Activated CD4-positive, alpha-beta T cell treated with anti-CD3 and anti-CD28 coated beads, Interleukin-2, amount 10 ng/mL, durations not matched to agents 7 days and 5 days (primary cell): ENCODE data around the gene MYO18A. TPM values are rescaled to one million over a fixed set of nuclear protein-coding genes. Genes with fewer than 3 reads are reported as not detected.
"Not testable (repeated sequence)": the region's sequence is repeated elsewhere in the genome, so short reads cannot be mapped to it uniquely, and the experiment has no call there.

ENCODE experiments used
- CTCF ChIA-PET: fragments of 350-600 bp; sonication (Branson Sonifier 250); formaldehyde crosslinking; loops from one replicate; lab custom pipeline; 2021; ENCODE audit warnings: antibody characterized with exemption; lab: Charles Lee
- POLR2A ChIA-PET: fragments of 350-600 bp; sonication (Branson Sonifier 250); formaldehyde crosslinking; loops from one replicate; lab custom pipeline; 2021; ENCODE audit warnings: antibody characterized with exemption; lab: Charles Lee
- DNase-seq: peaks from one replicate; pipeline ENCODE4 v3.0.0-alpha.2; 2020
- H3K27ac Mint-ChIP-seq: one replicate; pipeline ENCODE4 v1.8.0; 2021; ENCODE audit warnings: mild to moderate bottlenecking, moderate library complexity, mixed read lengths
- H3K27me3 Mint-ChIP-seq: one replicate; pipeline ENCODE4 v1.8.0; 2021; ENCODE audit warnings: mixed read lengths
- H3K36me3 Mint-ChIP-seq: one replicate; pipeline ENCODE4 v1.8.0; 2021; ENCODE audit warnings: low read depth, mixed read lengths
- H3K4me1 Mint-ChIP-seq: one replicate; pipeline ENCODE4 v1.8.0; 2021; ENCODE audit warnings: mixed read lengths
- H3K4me3 Mint-ChIP-seq: one replicate; pipeline ENCODE4 v1.8.0; 2021; ENCODE audit warnings: mild to moderate bottlenecking, moderate library complexity, mixed read lengths
- H3K9me3 Mint-ChIP-seq: one replicate; pipeline ENCODE4 v1.8.0; 2021; ENCODE audit warnings: mixed read lengths
- total RNA-seq, 2 experiments: library from RNA; stranded (reverse); gene quantifications; one replicate each; pipeline ENCODE4 v1.2.3, GENCODE V29; 2021

MYO18A gene
- total RNA-seq, 2 experiments from 2014 or later = 82.2 to 101 TPM

DNA sequence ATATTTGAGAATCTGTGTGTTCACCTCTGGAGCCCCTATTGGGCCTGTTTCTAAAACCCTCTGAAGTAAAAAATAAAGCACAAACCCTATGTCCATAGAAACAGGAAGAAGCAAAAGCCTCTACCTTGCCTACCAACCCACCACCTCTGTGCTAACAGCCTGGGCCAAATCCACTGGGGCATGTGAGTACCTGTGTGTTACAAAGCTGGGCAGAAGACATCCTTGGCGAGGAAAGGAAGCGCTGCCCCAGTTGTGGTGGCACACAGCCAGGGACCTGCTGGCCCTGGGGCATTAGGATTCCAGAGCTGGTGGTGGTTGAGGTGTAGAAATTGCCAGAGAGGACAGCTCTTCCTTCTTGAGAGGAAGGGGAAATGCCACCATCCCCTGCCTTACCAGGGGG lies 30.0 kb downstream of the MYO18A start:
- ChIA-PET CTCF (interaction anchor here (0.6 to 8.5 kb wide), 10 partner anchors 9 to 314 kb away, joined by 3 to 99 read pairs (median 13); partner anchors contain the start of gene MYO18A), POLR2A (no interaction called here)
- Mint-ChIP-seq H3K4me3 (no peak overlapping the region), H3K27me3 (no peaks in the 10 kb centered on the region), H3K36me3 (no peaks in the 10 kb centered on the region), H3K27ac (no peak overlapping the region), H3K4me1 (peaks cover 63% of the 10 kb centered on the region), H3K9me3 (no peaks in the 10 kb centered on the region)
- DNase-seq = no peak

DNA sequence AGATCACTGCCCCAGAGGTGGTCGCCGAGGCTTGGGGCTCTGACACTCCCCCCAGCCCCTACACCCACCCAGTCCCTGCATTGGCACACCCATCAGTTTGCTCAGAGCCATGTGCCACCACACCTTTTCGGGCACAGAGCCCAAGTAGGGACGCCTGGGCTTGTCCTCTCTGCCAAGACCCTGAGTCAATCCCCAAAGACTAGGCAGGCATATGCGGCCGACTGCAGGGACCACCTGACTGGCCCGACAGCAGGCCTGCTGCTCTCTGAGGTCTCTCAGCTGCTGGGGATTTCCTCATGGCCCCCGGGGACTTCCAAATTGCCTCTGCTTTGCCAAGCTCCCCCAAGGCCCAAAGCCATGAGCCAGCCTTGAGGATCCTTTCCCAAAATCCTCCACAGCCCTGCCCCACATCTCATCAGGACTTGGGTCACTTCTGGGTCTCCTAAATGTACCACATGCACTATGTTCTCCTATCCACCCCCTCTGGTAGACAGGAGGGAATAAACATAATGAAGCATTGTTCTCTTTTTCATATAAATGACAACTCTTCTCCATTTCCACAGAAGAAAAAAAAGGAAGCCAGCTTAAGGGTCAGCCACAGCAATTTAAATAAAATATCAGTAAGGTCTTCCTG lies 30.6 kb downstream of the MYO18A start:
- no peak for DNase-seq
- peak overlapping the region; percentile 48 for H3K4me3 Mint-ChIP-seq

GRCh38 chr17:29148790-29149430 lies 31.3 kb downstream of the MYO18A start:
- ChIA-PET CTCF (interaction anchor here (0.6 to 8.5 kb wide), 36 partner anchors 9 to 599 kb away, joined by 3 to 99 read pairs (median 4); partner anchors contain the start of genes MYO18A and NUFIP2), POLR2A (interaction anchor here (0.7 to 1.2 kb wide), 3 partner anchors 28 to 1758 kb away, joined by 3 to 4 read pairs (median 4); no protein-coding TSS in a partner anchor)
- no peaks in the 10 kb centered on the region for H3K27me3 Mint-ChIP-seq
- peak; percentile 91 for DNase-seq
- peak overlapping the region; percentile 69 for H3K4me3 Mint-ChIP-seq
- no peaks in the 10 kb centered on the region for H3K36me3 Mint-ChIP-seq
- peak overlapping the region; percentile 84 for H3K27ac Mint-ChIP-seq
- H3K4me1 Mint-ChIP-seq = peaks cover 58% of the 10 kb centered on the region
- H3K9me3 Mint-ChIP-seq = no peaks in the 10 kb centered on the region

More for the DNA sequence above, 30.6 kb downstream of the MYO18A start:
- ChIA-PET POLR2A (interaction anchor here (0.8 to 1.2 kb wide), 2 partner anchors 27 to 30 kb away, joined by 4 read pairs; no protein-coding TSS in a partner anchor), CTCF (interaction anchor here (0.6 to 8.5 kb wide), 34 partner anchors 9 to 598 kb away, joined by 3 to 99 read pairs (median 5); partner anchors contain the start of genes MYO18A and NUFIP2)
- H3K27ac Mint-ChIP-seq = no peak overlapping the region
- peaks cover 60% of the 10 kb centered on the region for H3K4me1 Mint-ChIP-seq
- no peaks in the 10 kb centered on the region for H3K27me3 Mint-ChIP-seq
- no peaks in the 10 kb centered on the region for H3K9me3 Mint-ChIP-seq
- H3K36me3 Mint-ChIP-seq = no peaks in the 10 kb centered on the region

- Mint-ChIP-seq H3K9me3 (no peaks in the 10 kb centered on the region), H3K36me3 (no peaks in the 10 kb centered on the region), H3K4me3 (peak overlapping the region; percentile 69), H3K4me1 (peaks cover 57% of the 10 kb centered on the region), H3K27me3 (no peaks in the 10 kb centered on the region), H3K27ac (peak overlapping the region; percentile 84)
- DNase-seq = no peak
- POLR2A ChIA-PET = interaction anchor here (0.7 to 1.2 kb wide), 2 partner anchors 28 to 1758 kb away, joined by 3 to 4 read pairs; no protein-coding TSS in a partner anchor
- CTCF ChIA-PET = interaction anchor here (0.8 to 8.5 kb wide), 33 partner anchors 10 to 599 kb away, joined by 3 to 99 read pairs (median 5); partner anchors contain the start of genes MYO18A and NUFIP2
Observed at GRCh38 chr17:29148257-29148789, 31.9 kb downstream of the MYO18A start.

DNA sequence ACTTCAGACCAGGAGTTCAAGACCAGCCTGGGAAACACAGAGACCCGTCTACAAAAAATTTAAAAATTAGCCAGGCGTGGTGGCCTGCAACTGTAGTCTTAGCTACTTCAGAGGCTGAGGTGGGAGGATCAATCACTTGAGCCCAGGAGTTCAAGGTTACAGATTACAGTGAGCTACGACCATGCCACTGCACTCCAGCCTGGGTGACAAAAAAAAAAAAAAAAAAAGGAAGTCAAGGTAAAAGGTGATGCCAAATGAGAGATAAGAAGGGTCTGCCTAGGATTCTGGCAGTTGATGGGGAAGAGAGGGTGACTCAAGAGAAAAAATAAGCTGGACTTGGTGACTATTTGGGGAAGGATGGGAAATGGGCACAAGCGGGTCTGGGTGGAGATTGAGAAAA lies 32.5 kb downstream of the MYO18A start:
- Mint-ChIP-seq H3K27ac (peak overlapping the region; percentile 63), H3K4me3 (no peak overlapping the region), H3K9me3 (no peaks in the 10 kb centered on the region), H3K36me3 (no peaks in the 10 kb centered on the region), H3K4me1 (peaks cover 62% of the 10 kb centered on the region), H3K27me3 (no peaks in the 10 kb centered on the region)
- ChIA-PET POLR2A (no interaction called here), CTCF (interaction anchor here (1.0 to 8.5 kb wide), 16 partner anchors 9 to 421 kb away, joined by 3 to 99 read pairs (median 13); partner anchors contain the start of gene MYO18A)
- DNase-seq = no peak

- POLR2A ChIA-PET, H3K36me3 Mint-ChIP-seq, H3K4me3 Mint-ChIP-seq, H3K9me3 Mint-ChIP-seq, H3K27me3 Mint-ChIP-seq, DNase-seq: not testable (repeated sequence)
- H3K27ac Mint-ChIP-seq = peak overlapping the region; percentile 63
- CTCF ChIA-PET = interaction anchor here (1.0 to 8.5 kb wide), 10 partner anchors 8 to 75 kb away, joined by 3 to 99 read pairs (median 15); partner anchors contain the start of gene MYO18A
- H3K4me1 Mint-ChIP-seq = peaks cover 65% of the 10 kb centered on the region
Observed at GRCh38 chr17:29147228-29147627, 33.0 kb downstream of the MYO18A start.

DNA sequence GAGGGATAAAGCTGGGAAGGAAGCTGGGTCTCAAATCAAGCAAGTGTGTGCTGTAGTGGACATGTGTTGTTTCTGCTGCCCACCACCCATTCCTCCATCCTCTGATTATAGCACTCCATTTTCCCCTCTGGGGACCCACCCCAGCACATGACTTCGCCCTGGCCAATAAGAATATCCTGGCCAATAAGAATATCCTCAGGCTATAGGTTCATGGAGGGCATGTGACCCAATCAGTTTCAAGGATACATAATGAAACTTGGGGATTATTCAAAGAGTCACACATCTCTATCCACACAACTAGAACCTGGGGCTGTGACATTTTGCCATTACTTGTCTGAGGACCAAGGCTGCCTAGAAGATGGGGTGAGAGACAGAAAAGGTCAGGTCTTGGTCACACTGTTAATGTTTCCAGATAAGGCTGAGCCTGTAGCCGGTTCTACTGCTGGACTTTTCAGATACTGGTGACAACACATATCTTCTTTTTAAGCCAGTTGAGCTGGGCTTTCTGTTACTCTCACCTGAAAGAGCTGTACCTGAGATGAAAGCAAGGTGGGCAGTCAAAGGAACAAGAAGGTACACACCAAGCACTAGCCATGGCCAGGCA lies 33.7 kb downstream of the MYO18A start:
- no peaks in the 10 kb centered on the region for H3K27me3 Mint-ChIP-seq
- POLR2A ChIA-PET = no interaction called here
- H3K4me3 Mint-ChIP-seq = no peak overlapping the region
- H3K36me3 Mint-ChIP-seq = no peaks in the 10 kb centered on the region
- H3K27ac Mint-ChIP-seq = no peak overlapping the region
- H3K9me3 Mint-ChIP-seq = no peaks in the 10 kb centered on the region
- peaks cover 71% of the 10 kb centered on the region for H3K4me1 Mint-ChIP-seq
- DNase-seq = no peak
- CTCF ChIA-PET = interaction anchor here (1.0 to 8.5 kb wide), 13 partner anchors 8 to 434 kb away, joined by 3 to 99 read pairs (median 5); partner anchors contain the start of gene MYO18A

DNA sequence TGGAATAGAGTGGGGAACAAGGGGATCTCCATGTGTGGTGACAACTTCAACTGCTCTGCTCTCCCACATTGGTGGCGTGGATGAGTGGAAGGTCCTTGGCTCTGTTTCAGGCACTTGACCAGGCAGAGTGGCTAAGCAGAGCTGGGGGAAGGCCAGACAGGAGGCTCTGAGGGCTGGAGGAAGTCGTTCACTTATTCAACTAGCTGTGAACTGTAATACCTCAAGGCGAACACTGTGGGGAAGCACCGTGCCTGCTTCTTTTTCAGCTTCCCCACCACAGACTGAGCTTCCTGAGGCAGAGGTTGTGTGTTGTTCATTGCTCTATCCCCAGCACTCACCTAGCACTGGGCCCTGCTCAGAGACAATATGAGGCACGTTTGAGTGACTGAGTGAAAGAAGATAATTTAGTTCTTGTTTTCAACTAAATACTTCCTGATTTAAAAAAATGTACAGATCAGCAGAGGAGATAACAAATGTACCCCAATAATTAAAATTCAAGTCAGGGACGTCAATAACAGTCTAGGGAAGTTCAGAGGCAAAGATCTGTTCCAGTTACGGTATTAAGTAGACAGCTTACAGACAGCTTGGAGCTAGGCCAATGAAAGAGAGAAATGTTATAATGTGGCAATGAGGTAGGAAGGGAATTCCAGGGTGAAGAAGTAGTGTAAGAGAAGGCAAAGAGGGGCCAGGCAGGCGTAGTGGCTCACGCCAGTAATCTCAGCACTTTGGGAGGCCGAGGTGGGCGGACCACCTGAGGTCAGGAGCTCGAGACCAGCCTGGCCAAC lies 34.7 kb downstream of the MYO18A start:
- ChIA-PET CTCF (interaction anchor here (0.5 to 8.5 kb wide), 33 partner anchors 9 to 433 kb away, joined by 3 to 99 read pairs (median 3); partner anchors contain the start of genes MYO18A, NUFIP2 and TLCD1), POLR2A (interaction anchor here (0.7 kb wide), 1 partner anchor 96 kb away, joined by 4 read pairs; no protein-coding TSS in a partner anchor)
- Mint-ChIP-seq H3K27me3 (no peaks in the 10 kb centered on the region), H3K9me3 (no peaks in the 10 kb centered on the region), H3K4me1 (peaks cover 71% of the 10 kb centered on the region), H3K36me3 (no peaks in the 10 kb centered on the region), H3K4me3 (no peak overlapping the region), H3K27ac (peak overlapping the region; percentile 83)
- DNase-seq = peak; percentile 83

DNA sequence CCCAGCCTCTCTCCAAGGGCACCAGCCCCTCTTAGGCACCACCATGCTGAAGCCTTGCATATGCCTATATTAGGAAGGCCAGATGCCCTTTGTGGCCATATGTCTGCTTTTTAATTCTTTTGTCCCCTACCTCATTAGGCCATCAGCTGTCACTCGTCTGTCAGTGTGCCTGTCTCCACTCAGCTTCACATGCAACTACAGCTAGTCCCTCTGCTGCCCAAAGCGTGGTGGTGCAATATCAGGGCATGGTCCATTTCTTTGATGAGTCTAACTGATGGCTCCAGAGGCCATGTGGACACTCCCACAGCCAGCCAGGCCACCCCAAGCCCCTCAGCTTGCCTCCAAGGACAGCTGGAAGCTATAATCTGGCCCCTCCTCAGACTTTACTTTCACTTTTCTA lies 36.3 kb downstream of the MYO18A start:
- H3K4me3 Mint-ChIP-seq = no peak overlapping the region

GRCh38 chr17:29141514-29141876 lies 38.7 kb downstream of the MYO18A start:
- Mint-ChIP-seq H3K27ac (peak overlapping the region; percentile 92), H3K4me3 (peak overlapping the region; percentile 87), H3K9me3 (no peaks in the 10 kb centered on the region), H3K36me3 (peaks cover 10% of the 10 kb centered on the region), H3K4me1 (peaks cover 68% of the 10 kb centered on the region), H3K27me3 (no peaks in the 10 kb centered on the region)
- ChIA-PET CTCF (interaction anchor here (0.6 to 2.1 kb wide), 6 partner anchors 17 to 252 kb away, joined by 3 to 9 read pairs (median 4); partner anchors contain the start of gene MYO18A), POLR2A (no interaction called here)
- DNase-seq = peak; percentile 20

More for the DNA sequence above, 36.3 kb downstream of the MYO18A start:
- DNase-seq = peak; percentile 22
- H3K27ac Mint-ChIP-seq = peak overlapping the region; percentile 67
- CTCF ChIA-PET = interaction anchor here (0.6 to 8.5 kb wide), 7 partner anchors 9 to 65 kb away, joined by 3 to 99 read pairs (median 4); partner anchors contain the start of gene MYO18A
- no peaks in the 10 kb centered on the region for H3K36me3 Mint-ChIP-seq
- no peaks in the 10 kb centered on the region for H3K27me3 Mint-ChIP-seq
- POLR2A ChIA-PET = interaction anchor here (0.6 kb wide), 1 partner anchor 150 kb away, joined by 3 read pairs; the partner anchor contains the start of gene NUFIP2
- peaks cover 66% of the 10 kb centered on the region for H3K4me1 Mint-ChIP-seq
- H3K9me3 Mint-ChIP-seq = no peaks in the 10 kb centered on the region
